LNCaP clone FGC (cell line): Measurements from ENCODE around the gene ZNF503.

Experiments used
- DNase-seq: peaks from one replicate; pipeline ENCODE4 v3.0.0-alpha.2; 2011; ENCODE audit warnings: low read depth
- H3K4me3 ChIP-seq: 2 replicates; pipeline ENCODE4 v1.5.1; 2011; ENCODE audit warnings: mild to moderate bottlenecking, low read depth, low read length, control low read depth
- TF ChIP-seq, protein P1 (sequence below): IDR thresholded peaks from 2 replicates; pipeline ENCODE4 v1.5.1; 2012; ENCODE audit warnings: mild to moderate bottlenecking; ENCODE audit not compliant: control insufficient read depth, insufficient read depth; ENCODE audit errors: extremely low read depth

Gene ZNF503

DNA sequence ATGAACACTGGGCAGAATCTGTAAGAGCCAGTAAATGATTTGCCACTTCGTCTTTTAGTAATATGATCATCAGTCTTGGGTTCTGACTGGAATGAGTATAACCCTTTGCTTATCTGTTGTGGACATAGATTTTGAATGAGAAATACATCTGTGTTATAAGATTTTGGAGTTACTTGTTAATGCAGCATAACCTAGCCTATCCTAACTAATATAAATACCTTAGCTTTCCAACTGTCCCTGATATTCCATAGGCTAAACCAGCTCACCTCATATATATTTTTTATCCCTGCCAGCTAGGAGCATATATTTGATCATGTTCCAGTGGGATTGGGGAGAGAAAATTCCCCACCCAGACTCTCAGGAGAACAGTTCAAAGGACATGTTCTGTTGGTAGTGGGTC lies 44.9 kb upstream of the ZNF503 start:
- TF ChIP-seq, protein P1, sequence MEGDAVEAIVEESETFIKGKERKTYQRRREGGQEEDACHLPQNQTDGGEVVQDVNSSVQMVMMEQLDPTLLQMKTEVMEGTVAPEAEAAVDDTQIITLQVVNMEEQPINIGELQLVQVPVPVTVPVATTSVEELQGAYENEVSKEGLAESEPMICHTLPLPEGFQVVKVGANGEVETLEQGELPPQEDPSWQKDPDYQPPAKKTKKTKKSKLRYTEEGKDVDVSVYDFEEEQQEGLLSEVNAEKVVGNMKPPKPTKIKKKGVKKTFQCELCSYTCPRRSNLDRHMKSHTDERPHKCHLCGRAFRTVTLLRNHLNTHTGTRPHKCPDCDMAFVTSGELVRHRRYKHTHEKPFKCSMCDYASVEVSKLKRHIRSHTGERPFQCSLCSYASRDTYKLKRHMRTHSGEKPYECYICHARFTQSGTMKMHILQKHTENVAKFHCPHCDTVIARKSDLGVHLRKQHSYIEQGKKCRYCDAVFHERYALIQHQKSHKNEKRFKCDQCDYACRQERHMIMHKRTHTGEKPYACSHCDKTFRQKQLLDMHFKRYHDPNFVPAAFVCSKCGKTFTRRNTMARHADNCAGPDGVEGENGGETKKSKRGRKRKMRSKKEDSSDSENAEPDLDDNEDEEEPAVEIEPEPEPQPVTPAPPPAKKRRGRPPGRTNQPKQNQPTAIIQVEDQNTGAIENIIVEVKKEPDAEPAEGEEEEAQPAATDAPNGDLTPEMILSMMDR: no peak
- no peak for DNase-seq
- no peak overlapping the region for H3K4me3 ChIP-seq

DNA sequence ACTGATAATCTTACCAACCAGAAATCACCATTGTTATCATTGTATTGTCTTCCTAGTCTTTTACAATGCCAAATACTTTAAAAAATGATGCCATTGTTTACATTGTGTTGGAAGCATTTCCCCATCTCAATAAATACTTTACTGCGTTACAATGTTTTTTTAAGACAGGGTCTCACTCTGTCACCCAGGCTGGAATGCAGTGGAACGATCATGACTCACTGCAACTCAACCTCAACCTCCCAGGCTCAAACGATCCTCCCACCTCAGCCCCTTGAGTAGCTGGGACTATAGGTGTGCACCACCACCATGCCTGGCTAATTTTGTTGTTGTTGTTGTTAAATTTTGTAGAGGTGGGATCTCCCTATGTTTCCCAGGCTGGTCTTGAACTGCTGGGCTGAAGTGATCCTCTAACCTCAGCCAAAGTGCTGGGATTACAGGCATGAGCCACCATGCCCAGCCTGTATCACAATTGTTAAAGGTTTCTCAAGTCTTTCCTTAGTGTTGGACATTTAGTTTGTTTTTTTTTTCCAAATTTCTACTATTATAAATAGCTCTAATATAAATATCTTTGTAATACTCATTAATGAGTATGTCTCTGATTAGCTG lies 43.3 kb upstream of the ZNF503 start:
- TF ChIP-seq, protein P1: no peak
- no peak overlapping the region for H3K4me3 ChIP-seq
- DNase-seq: peak; percentile 6

DNA sequence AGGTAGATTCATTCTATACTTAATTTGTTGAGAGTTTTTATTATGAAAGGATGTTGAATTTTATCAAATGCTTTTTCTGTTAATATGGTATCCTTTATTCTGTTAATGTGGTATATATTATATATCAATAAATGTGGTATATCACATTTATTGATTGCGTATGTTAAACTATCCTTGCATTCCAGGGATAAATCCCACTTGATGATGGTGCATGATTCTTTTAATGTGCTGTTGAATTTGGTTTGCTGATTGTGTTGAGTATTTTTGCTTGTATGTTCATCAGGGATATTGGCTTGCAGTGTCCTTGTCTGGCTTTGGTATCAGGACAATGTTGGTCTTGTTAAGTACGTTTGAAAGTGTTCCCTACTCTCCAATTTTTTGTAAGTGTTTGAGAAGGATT lies 41.8 kb upstream of the ZNF503 start:
- TF ChIP-seq, protein P1: no peak
- no peak for DNase-seq
- no peak overlapping the region for H3K4me3 ChIP-seq

DNA sequence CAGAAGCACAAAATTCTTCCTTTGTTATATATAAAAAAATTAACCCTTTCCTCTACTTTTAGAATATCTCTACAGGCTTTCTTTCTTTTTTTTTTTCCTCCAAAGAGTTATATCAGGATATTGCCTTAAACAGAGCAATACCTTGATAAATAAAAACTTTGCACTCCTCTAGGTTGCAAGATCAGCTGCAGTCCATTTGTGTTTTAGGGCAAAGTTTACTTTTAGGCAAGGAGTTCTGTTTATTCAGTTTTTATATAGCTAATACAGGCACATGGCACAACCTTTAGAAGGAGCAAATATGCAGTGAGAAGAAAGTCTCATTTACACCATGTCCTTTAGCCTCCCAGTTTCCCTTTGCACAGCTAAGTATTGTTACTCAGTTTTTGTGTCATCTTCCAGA lies 40.1 kb upstream of the ZNF503 start:
- TF ChIP-seq, protein P1: no peak
- no peak for DNase-seq
- H3K4me3 ChIP-seq: no peak overlapping the region

DNA sequence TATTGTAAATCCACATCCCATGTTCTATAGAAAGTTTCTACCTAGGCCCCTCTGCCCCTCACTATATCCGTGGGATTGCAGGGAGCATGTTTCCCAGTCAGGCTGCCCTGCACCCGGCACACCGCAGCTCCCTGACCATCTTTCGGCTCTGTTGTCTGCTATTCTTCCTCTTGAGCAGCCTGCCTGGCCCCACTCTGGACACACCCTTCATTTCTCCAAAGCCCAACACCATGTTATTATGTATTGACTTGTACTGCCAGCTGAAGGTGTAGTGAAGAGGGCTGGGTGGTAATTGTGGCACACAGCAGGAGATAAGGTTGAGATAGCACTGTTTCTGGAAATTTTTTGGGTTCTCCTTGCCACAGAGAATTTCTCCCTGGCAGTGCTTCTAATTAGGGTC lies 39.6 kb upstream of the ZNF503 start:
- no peak overlapping the region for H3K4me3 ChIP-seq
- no peak for DNase-seq
- TF ChIP-seq, protein P1: no peak

DNA sequence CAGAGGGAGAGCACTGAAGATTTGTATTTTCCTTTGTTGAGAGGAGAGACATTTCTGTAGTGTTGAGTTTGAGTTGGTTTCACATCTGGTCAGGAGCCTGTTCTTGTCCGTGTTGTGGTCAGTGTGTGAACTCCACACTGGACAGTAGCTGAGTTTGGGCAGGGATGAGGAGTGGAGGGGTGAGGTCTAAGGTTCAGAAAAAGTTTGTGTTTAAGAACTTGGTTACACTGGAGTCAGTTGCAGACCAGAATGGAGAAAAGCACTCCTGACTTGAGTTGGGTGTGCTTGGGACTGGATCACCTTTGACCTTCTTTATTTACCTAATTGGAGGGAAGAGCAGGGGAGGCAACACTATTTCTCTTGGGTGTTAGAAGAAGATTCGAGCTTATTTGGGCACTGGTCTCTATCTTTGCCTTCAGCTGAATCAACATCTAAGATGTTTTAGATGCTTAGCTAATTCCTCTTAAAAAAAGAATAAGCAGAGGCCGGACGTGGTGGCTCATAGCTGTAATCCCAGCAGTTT lies 38.8 kb upstream of the ZNF503 start:
- H3K4me3 ChIP-seq: no peak overlapping the region
- TF ChIP-seq, protein P1: no peak
- DNase-seq: no peak

DNA sequence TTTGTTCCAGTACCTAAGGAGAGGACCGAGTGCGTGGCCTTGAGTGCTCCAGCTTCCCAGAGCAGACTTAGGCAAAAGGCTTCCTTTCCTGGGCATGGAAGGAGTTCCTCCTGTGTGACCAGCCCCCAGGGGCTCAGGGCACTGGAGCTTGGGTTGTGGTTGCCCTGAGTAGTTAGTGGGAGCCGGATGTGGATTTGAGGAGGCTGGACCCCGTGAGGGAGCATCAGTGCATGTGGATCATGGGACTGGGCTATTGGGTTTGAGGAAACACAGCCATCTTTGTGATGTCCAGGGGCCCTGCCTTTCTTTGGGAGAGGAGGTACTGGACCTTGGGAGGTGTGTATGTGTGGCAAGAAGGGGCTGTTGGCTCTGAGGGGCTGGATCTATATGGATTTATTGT lies 38.2 kb upstream of the ZNF503 start:
- no peak overlapping the region for H3K4me3 ChIP-seq
- TF ChIP-seq, protein P1: no peak
- no peak for DNase-seq
